HCT116 (cell line): ENCODE results near the gene SCAF8.
"Not testable (repeated sequence)": the region's sequence is repeated elsewhere in the genome, so short reads cannot be mapped to it uniquely, and the experiment has no call there.

Experiments used
- CTCF ChIP-seq, 3 experiments: fragments of 200-600 bp in 1 of 3; sonication (generic) in 1 of 3; IDR thresholded peaks in 2 of 3; conservative IDR thresholded peaks in 1 of 3; 2 replicates each; pipeline ENCODE4 v1.5.1; 2012 to 2017; ENCODE audit warnings: low read depth in 2 of 3, low read length in 2 of 3, antibody characterized with exemption in 1 of 3, borderline replicate concordance in 1 of 3, control low read depth in 1 of 3, mild to moderate bottlenecking in 1 of 3, mixed read lengths in 1 of 3, mixed run types in 1 of 3, moderate library complexity in 1 of 3; ENCODE audit not compliant: insufficient read depth in 1 of 3
- EZH2 ChIP-seq: fragments of 200-600 bp; sonication (generic); IDR thresholded peaks from 2 replicates; pipeline ENCODE4 v1.6.1; 2017; ENCODE audit warnings: antibody characterized with exemption, mixed run types

GRCh38 chr6:154779157-154779556 is 45.9 kb downstream of the SCAF8 start:
- TF ChIP-seq EZH2; CTCF (IDR thresholded peaks at IDR 0.05 in 2 of 3, conservative IDR thresholded peaks at IDR 0.05 in 1 of 3; ENCODE audit: borderline replicate concordance in 1 of 3, insufficient read depth in 1 of 3, low read depth in 2 of 3, low read length in 2 of 3): not testable (repeated sequence)
